Measurements from ENCODE around the gene MYRF. TPM values are rescaled to one million over a fixed set of nuclear protein-coding genes. Genes with fewer than 3 reads are reported as not detected.

MYRF gene
- total RNA-seq, 1 experiment from 2014 or later: 15.3 TPM

DNA sequence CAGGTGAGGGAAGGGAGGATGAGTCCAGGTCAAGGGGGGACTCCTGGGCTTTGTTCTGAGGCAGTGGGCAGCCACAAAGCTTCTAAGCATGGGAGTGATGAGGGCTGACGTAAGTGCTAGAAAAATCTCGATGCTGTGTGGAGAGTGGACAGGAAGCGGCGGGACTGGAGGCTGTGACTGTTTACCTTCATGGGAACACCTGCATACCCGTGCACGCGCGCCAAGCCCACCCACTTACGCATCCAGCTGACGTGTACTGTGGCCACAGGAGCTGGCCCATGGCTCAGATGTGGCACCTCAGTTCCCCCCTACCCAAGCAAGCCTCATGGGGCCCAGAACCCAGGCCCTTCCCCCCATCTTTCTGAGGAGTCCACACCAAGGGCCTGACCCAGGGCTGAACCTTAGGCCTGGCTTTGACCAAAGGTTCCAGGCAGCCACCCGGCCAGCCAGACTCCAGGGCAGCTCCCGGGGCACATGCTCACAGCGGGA lies 14.0 kb downstream of the MYRF start:
- Histone ChIP-seq H3K4me2 (no peak overlapping the region), H3K36me3 (ENCODE audit: low read depth) (no peaks in the 10 kb centered on the region), H3K4me1 (replicated peaks; ENCODE audit: insufficient read depth) (no peaks in the 10 kb centered on the region), H2AFZ (no peak overlapping the region), H3K9me2 (ENCODE audit: insufficient read depth) (no peaks in the 10 kb centered on the region), H3K27ac (no peak overlapping the region), H3K9me3 (ENCODE audit: insufficient read depth, low read depth) (no peaks in the 10 kb centered on the region), H4K20me1 (ENCODE audit: insufficient read depth) (no peaks in the 10 kb centered on the region), H3F3A (ENCODE audit: insufficient read depth, low read depth) (0 out of 2 replicates have a peak, but pooled peaks cover 4% of the 10 kb centered on the region), H3K4me3 (no peak overlapping the region), H3K27me3 (ENCODE audit: insufficient read depth, low read depth) (no peaks in the 10 kb centered on the region), H3K79me2 (ENCODE audit: low read depth) (no peaks in the 10 kb centered on the region)
- DNase-seq: no peak
- POLR2A ChIA-PET (ENCODE audit: unreplicated experiment): interaction anchor here (0.7 kb wide), 1 partner anchor 67 kb away, joined by 4 read pairs; no protein-coding TSS in a partner anchor
- BruUV-seq (replicated peaks): no TSS peak
- no peak for TF ChIP-seq EZH2 (IDR thresholded peaks at IDR 0.05; ENCODE audit: low read depth)
- TF ChIP-seq, protein P1, sequence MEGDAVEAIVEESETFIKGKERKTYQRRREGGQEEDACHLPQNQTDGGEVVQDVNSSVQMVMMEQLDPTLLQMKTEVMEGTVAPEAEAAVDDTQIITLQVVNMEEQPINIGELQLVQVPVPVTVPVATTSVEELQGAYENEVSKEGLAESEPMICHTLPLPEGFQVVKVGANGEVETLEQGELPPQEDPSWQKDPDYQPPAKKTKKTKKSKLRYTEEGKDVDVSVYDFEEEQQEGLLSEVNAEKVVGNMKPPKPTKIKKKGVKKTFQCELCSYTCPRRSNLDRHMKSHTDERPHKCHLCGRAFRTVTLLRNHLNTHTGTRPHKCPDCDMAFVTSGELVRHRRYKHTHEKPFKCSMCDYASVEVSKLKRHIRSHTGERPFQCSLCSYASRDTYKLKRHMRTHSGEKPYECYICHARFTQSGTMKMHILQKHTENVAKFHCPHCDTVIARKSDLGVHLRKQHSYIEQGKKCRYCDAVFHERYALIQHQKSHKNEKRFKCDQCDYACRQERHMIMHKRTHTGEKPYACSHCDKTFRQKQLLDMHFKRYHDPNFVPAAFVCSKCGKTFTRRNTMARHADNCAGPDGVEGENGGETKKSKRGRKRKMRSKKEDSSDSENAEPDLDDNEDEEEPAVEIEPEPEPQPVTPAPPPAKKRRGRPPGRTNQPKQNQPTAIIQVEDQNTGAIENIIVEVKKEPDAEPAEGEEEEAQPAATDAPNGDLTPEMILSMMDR (conservative IDR thresholded peaks at IDR 0.05): no peak
- CTCF ChIA-PET: no interaction called here
- intact Hi-C loops (cut with micrococcal nuclease; ENCODE audit: unreplicated experiment): no loop called here

DNA sequence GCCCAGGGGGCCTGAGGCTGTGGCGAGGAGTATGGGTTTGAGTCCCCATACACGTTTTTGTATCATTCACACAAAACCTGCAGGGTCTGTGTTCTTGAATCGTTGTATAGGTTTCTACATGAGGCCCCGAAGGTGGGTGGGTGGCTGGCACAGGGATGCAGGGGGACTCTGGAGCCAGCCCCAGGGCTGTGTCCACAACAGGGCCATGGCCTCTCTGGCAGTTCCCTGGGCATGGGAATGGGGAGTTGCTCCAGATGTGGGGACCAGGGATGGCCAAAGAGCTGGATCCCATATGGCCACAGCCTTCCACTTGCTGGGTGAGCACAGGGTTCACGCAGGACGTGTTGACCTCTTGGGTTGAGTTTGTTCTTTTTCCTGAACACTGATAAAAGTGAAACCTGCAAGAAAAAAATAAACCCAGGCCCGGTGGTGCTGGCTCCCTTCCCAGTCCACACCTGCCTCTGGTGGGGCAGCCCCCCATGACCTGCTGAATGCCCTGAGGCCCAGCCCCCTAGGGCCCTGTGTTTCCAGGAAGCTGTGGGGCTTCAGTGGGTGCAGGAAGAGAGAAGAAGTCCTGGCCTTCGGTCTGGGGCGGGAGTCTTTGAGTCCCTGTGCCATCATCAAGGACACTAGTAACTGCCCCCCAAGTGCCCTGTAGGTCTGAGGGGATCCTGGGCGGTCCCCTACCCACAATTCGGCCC lies 16.1 kb downstream of the MYRF start:
- H3K9me3 ChIP-seq (ENCODE audit: insufficient read depth, low read depth): no peaks in the 10 kb centered on the region
- H2AFZ ChIP-seq: no peak overlapping the region
- intact Hi-C loops (cut with micrococcal nuclease; ENCODE audit: unreplicated experiment): no loop called here
- no peaks in the 10 kb centered on the region for H3K79me2 ChIP-seq (ENCODE audit: low read depth)
- 0 out of 2 replicates have a peak, but pooled peaks cover 4% of the 10 kb centered on the region for H3F3A ChIP-seq (ENCODE audit: insufficient read depth, low read depth)
- DNase-seq: no peak
- peaks cover 6% of the 10 kb centered on the region for H3K4me1 ChIP-seq (replicated peaks; ENCODE audit: insufficient read depth)
- no peak overlapping the region for H3K27ac ChIP-seq
- CTCF ChIA-PET: no interaction called here
- H3K4me2 ChIP-seq: no peak overlapping the region
- TF ChIP-seq, protein P1 (conservative IDR thresholded peaks at IDR 0.05): no peak
- TF ChIP-seq EZH2 (IDR thresholded peaks at IDR 0.05; ENCODE audit: low read depth): no peak
- no peaks in the 10 kb centered on the region for H3K36me3 ChIP-seq (ENCODE audit: low read depth)
- no peaks in the 10 kb centered on the region for H3K27me3 ChIP-seq (ENCODE audit: insufficient read depth, low read depth)
- H4K20me1 ChIP-seq (ENCODE audit: insufficient read depth): no peaks in the 10 kb centered on the region
- BruUV-seq (replicated peaks): no TSS peak
- no peak overlapping the region for H3K4me3 ChIP-seq
- H3K9me2 ChIP-seq (ENCODE audit: insufficient read depth): no peaks in the 10 kb centered on the region
- POLR2A ChIA-PET (ENCODE audit: unreplicated experiment): no interaction called here

DNA sequence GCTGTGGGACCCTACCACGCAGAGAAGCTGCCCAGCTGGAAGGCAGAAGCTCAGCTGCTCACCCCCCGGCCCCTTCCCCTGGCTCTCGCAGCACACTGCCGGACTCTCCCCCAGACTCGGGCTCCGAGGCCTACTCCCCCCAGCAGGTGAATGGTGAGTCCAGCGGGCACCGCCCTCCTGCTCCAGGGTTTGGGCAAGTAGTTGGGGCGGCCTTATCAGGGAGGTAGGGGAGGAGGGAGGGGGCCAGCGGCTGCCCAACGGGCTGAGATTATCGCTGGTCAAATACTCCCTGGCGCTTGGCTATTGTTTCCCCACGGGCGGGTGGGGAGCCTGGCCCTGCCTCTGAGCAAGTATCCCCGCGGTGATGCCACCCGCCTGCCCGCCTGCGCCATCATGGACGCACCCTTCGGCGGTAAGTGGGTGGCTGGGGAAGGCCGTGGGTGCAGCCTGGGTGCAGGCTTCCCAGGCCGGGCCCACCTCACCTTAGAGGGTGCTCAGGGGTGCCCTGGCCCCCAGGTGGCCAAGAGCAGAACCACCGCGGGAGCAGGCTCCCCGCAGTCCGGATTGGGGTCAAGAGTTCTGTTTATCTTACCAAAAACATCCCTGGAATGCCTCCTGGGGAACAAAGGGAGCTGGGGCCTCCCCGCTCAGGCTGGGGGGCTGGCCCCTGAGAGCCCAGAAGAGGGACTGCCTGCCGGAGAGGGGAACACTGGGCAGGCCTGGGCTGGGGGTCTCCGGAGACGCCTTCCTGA lies 16.9 kb downstream of the MYRF start:
- no TSS peak for BruUV-seq (replicated peaks)
- H3F3A ChIP-seq (ENCODE audit: insufficient read depth, low read depth): 0 out of 2 replicates have a peak, but pooled peaks cover 4% of the 10 kb centered on the region
- H3K9me2 ChIP-seq (ENCODE audit: insufficient read depth): no peaks in the 10 kb centered on the region
- H3K9me3 ChIP-seq (ENCODE audit: insufficient read depth, low read depth): no peaks in the 10 kb centered on the region
- peaks cover 6% of the 10 kb centered on the region for H3K4me1 ChIP-seq (replicated peaks; ENCODE audit: insufficient read depth)
- no peaks in the 10 kb centered on the region for H3K36me3 ChIP-seq (ENCODE audit: low read depth)
- intact Hi-C loops (cut with micrococcal nuclease; ENCODE audit: unreplicated experiment): no loop called here
- H3K4me3 ChIP-seq: no peak overlapping the region
- H2AFZ ChIP-seq: no peak overlapping the region
- ChIA-PET POLR2A (ENCODE audit: unreplicated experiment) (no interaction called here), CTCF (interaction anchor here (0.7 kb wide), 1 partner anchor 37 kb away, joined by 3 read pairs; no protein-coding TSS in a partner anchor)
- TF ChIP-seq, protein P1 (conservative IDR thresholded peaks at IDR 0.05): peak; percentile 29; the same call in 1 of the 2 replicates
- TF ChIP-seq EZH2 (IDR thresholded peaks at IDR 0.05; ENCODE audit: low read depth): no peak
- no peak overlapping the region for H3K4me2 ChIP-seq
- H3K27me3 ChIP-seq (ENCODE audit: insufficient read depth, low read depth): no peaks in the 10 kb centered on the region
- no peak overlapping the region for H3K27ac ChIP-seq
- no peaks in the 10 kb centered on the region for H4K20me1 ChIP-seq (ENCODE audit: insufficient read depth)
- no peaks in the 10 kb centered on the region for H3K79me2 ChIP-seq (ENCODE audit: low read depth)
- peak in 1 of 2 experiments; percentile 17 for DNase-seq

All from PC-9 (cell line).